IPS-18c (cell line): ENCODE results near the gene CD1E.
"Not testable (repeated sequence)": the region's sequence is repeated elsewhere in the genome, so short reads cannot be mapped to it uniquely, and the experiment has no call there.

ENCODE experiments used
- H3K4me3 ChIP-seq: 2 replicates; pipeline ENCODE4 v1.7.0; 2013; ENCODE audit warnings: low read depth, mild to moderate bottlenecking, low read length, moderate library complexity; ENCODE audit not compliant: insufficient read depth
- H3K9me3 ChIP-seq: one replicate; pipeline ENCODE4 v1.6.1; 2013; ENCODE audit warnings: mild to moderate bottlenecking, low read length, moderate library complexity; ENCODE audit not compliant: control insufficient read depth, insufficient read depth

Gene CD1E

GRCh38 chr1:158354255-158354654 is 561 bp downstream of the CD1E start:
- peaks cover 2% of the 10 kb centered on the region for H3K9me3 ChIP-seq

GRCh38 chr1:158355773-158356285 is 2.1 kb downstream of the CD1E start:
- H3K9me3 ChIP-seq, result peaks cover 2% of the 10 kb centered on the region

More at GRCh38 chr1:158354255-158354654, 561 bp downstream of the CD1E start:
- H3K4me3 ChIP-seq, result no peak overlapping the region

DNA sequence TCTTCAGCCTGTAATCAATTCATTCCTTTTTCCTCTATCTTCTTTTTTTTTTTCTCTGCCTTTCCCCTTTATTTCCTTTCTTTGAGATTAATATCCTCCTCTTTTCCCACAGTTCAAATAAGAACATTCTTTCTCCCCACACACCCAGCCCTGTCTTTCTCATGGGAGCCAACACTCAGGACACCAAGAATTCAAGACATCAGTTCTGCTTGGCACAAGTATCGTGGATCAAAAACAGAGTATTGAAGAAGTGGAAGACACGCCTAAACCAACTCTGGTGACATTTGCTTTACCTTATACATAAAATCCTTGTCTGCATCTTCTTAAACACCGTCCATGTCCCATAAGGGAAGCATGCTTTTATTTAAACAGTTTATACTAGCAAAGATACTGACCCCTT is 2.9 kb downstream of the CD1E start:
- Histone ChIP-seq H3K9me3 (peaks cover 2% of the 10 kb centered on the region), H3K4me3 (no peak overlapping the region)

More at GRCh38 chr1:158355773-158356285, 2.1 kb downstream of the CD1E start:
- no peak overlapping the region for H3K4me3 ChIP-seq

- Histone ChIP-seq H3K4me3 (no peak overlapping the region), H3K9me3 (peaks cover 2% of the 10 kb centered on the region)
Measured at GRCh38 chr1:158357441-158357840, 3.7 kb downstream of the CD1E start.

DNA sequence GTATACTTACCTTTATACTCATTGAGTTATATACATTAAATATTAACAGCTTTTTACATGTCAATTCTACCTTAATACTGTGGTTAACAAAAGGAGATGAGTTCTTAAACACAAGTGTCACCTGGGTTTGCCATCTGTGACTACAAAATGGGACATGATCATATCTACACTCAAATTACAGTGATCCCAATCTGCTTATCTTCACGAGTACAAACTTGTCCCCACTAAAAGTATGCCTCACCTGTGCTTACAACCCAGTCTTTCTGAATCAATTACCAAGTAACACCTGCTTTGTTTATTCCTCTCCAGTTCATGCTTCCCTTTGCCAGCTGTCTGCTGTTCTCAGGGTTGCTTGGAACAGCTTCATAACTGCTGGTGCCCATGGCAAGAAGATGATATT is 8.8 kb downstream of the CD1E start:
- no peak overlapping the region for H3K4me3 ChIP-seq
- H3K9me3 ChIP-seq, result no peaks in the 10 kb centered on the region

GRCh38 chr1:158362941-158363340 is 9.2 kb downstream of the CD1E start:
- Histone ChIP-seq H3K9me3 (no peaks in the 10 kb centered on the region), H3K4me3 (no peak overlapping the region)

- no peaks in the 10 kb centered on the region for H3K9me3 ChIP-seq
- H3K4me3 ChIP-seq, result no peak overlapping the region
Measured at GRCh38 chr1:158366783-158367182, 13.1 kb downstream of the CD1E start.

- Histone ChIP-seq H3K9me3 (no peaks in the 10 kb centered on the region), H3K4me3 (no peak overlapping the region)
Measured at GRCh38 chr1:158371188-158371953, 17.7 kb downstream of the CD1E start.

DNA sequence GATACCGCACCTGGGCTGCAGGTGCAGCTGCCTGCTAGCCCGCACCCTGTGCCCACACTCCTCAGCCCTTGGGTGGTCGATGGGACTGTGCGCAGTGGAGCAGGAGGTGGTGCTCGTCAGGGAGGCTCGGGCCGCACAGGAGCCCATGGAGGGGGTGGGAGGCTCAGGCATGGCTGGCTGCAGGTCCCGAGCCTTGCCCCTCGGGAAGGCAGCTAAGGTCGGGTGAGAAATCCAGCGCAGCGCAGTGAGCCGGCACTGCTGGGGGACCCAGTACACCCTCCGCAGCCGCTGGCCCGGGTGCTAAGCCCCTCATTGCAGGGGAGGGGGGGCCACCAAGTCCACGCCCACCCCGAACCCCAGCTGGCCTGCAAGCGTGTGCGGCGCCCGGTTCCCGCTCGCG is 20.4 kb downstream of the CD1E start:
- not testable (repeated sequence) for H3K9me3 ChIP-seq, H3K4me3 ChIP-seq

DNA sequence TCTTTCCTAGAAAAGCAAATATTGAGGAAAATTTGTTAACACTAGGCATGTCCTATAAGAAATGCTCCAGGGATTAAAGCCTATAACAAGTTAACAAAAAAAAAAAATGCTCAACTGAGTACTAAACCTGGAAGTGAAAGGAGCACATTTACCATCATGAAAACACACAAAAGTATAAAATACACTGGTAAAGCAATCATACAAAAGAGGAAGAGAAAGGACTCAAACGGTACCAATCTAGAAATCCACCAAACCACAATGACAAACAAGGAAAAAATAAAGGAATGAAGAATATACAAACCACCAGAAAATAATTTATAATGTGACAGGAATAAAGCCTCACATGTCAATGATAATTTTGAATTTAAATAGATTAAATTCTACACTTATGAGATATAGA is 21.2 kb downstream of the CD1E start:
- H3K4me3 ChIP-seq, result no peak overlapping the region
- no peaks in the 10 kb centered on the region for H3K9me3 ChIP-seq

- no peaks in the 10 kb centered on the region for H3K9me3 ChIP-seq
- H3K4me3 ChIP-seq, result no peak overlapping the region
Measured at GRCh38 chr1:158390331-158390730, 36.6 kb downstream of the CD1E start.

DNA sequence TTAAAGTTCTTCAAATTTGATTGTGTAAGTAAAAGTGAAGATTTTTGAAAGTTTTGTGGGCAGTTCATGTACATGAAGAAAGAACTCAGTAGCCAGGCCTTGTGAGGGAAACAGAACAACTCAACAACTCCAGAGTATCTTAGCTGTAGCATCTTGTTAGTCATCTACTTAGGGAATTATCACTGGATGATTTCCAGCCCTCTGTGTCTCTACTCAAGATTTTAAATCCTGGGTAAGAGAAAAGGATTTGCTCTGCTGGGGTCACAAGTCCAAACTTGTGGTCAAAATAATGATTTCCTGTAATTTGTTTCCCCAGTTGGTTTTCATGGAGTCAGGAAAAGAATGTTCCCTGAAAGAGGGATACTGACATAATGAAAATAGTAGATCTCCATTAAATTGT is 37.4 kb downstream of the CD1E start:
- H3K9me3 ChIP-seq, result no peaks in the 10 kb centered on the region

DNA sequence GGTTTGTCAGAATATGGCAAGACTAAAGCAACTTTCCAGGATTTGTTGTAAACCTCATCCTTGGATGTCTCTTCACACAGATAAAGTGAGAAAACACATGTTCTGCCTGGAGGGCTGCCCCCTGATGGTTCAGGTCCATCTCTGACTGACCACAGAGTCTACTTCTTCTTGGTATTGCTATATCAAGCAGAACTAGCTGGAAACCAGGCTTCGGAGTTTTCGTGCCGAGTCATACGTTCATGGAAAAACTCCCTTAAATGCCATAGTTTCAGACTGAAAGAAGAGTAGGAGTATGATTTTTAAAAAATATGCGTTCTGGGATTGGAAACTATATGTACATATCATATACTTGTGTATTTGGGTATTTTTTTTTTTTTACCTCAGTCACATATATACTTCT is 39.8 kb downstream of the CD1E start:
- Histone ChIP-seq H3K9me3 (no peaks in the 10 kb centered on the region), H3K4me3 (no peak overlapping the region)

More for the DNA sequence above, 37.4 kb downstream of the CD1E start:
- H3K4me3 ChIP-seq, result no peak overlapping the region

DNA sequence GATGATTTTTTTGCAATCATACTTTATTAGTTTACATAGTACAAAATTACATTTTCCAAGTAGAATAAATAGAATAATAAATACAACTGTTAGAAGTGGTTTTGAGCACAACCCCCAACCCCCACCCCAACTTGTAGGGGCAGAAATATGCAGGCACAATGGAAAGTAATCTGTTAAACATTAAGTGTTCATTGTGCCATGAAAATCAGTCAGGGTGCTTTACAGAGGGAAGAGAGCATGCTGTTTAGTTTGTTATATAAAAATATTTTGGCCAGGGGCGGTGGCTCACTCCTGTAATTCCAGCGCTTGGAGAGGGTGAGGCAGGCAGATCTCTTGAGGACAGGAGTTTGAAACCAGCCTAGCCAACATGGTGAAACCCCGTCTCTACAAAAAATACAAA is 43.0 kb downstream of the CD1E start:
- H3K9me3 ChIP-seq, result no peaks in the 10 kb centered on the region
- H3K4me3 ChIP-seq, result no peak overlapping the region

GRCh38 chr1:158398818-158399514 is 45.3 kb downstream of the CD1E start, which contains the start of gene OR10T2:
Gene OR10T2 (minus strand): TSS chr1:158399466. CDS start chr1:158399466, 0 bp downstream.
- no peaks in the 10 kb centered on the region for H3K9me3 ChIP-seq
- H3K4me3 ChIP-seq, result no peak within 1 kb of the TSS

GRCh38 chr1:158400871-158401270 is 47.2 kb downstream of the CD1E start:
- H3K4me3 ChIP-seq, result no peak overlapping the region
- H3K9me3 ChIP-seq, result no peaks in the 10 kb centered on the region

GRCh38 chr1:158407092-158407491 is 53.4 kb downstream of the CD1E start:
- no peaks in the 10 kb centered on the region for H3K9me3 ChIP-seq
- no peak overlapping the region for H3K4me3 ChIP-seq
